Effector memory CD8-positive, alpha-beta T cell (primary cell): ENCODE results near the gene PCDHGA4.
A peak's percentile ranks its signal among the peaks of the same experiment; 100 is the strongest.

Experiments
- ATAC-seq: fragments of 150-1000 bp; cut with Tn5 transposase; replicated peaks from 2 replicates; pipeline ENCODE4 v1.10.0; 2021; ENCODE audit warnings: mild to moderate bottlenecking, moderate library complexity
- DNase-seq, 3 experiments: peaks; one replicate each; pipeline ENCODE4 v3.0.0; 2021
- H3K27ac Mint-ChIP-seq, 2 donors: one replicate each; pipeline ENCODE4 v1.8.0; 2022; ENCODE audit warnings: mild to moderate bottlenecking in 2 of 2, mixed read lengths in 2 of 2, moderate library complexity in 2 of 2
- H3K27me3 Mint-ChIP-seq, 2 donors: one replicate each; pipeline ENCODE4 v1.8.0; 2022; ENCODE audit warnings: mixed read lengths in 2 of 2
- H3K36me3 Mint-ChIP-seq: one replicate; pipeline ENCODE4 v1.8.0; 2022; ENCODE audit warnings: mild to moderate bottlenecking, moderate library complexity, mixed read lengths; ENCODE audit not compliant: insufficient read depth
- H3K4me1 Mint-ChIP-seq, 2 donors: one replicate each; pipeline ENCODE4 v1.8.0; 2022; ENCODE audit warnings: low read depth in 2 of 2, mixed read lengths in 2 of 2
- H3K4me3 Mint-ChIP-seq, 2 donors: one replicate each; pipeline ENCODE4 v1.8.0; 2022; ENCODE audit warnings: mild to moderate bottlenecking in 2 of 2, mixed read lengths in 2 of 2, moderate library complexity in 2 of 2
- H3K9me3 Mint-ChIP-seq, 2 donors: one replicate each; pipeline ENCODE4 v1.8.0; 2022; ENCODE audit warnings: mixed read lengths in 2 of 2

Gene PCDHGA4

GRCh38 chr5:141398608-141399007, 43.8 kb downstream of the PCDHGA4 start:
- DNase-seq = no peak
- no peak for ATAC-seq
- peaks cover 7% of the 10 kb centered on the region in 2 donors for H3K9me3 Mint-ChIP-seq
- H3K4me1 Mint-ChIP-seq = peaks cover 0 to 3% of the 10 kb centered on the region in 2 donors
- peaks cover 8% of the 10 kb centered on the region for H3K36me3 Mint-ChIP-seq
- H3K27me3 Mint-ChIP-seq = peaks cover 48 to 77% of the 10 kb centered on the region in 2 donors
- H3K4me3 Mint-ChIP-seq = no peak overlapping the region
- no peak overlapping the region for H3K27ac Mint-ChIP-seq

GRCh38 chr5:141399555-141400258, 44.9 kb downstream of the PCDHGA4 start:
- H3K27ac Mint-ChIP-seq = no peak overlapping the region
- peaks cover 0 to 5% of the 10 kb centered on the region in 2 donors for H3K9me3 Mint-ChIP-seq
- H3K27me3 Mint-ChIP-seq = peaks cover 50 to 77% of the 10 kb centered on the region in 2 donors
- H3K36me3 Mint-ChIP-seq = peaks cover 4% of the 10 kb centered on the region
- DNase-seq (no peak), ATAC-seq (no peak)
- H3K4me1 Mint-ChIP-seq = peaks cover 0 to 3% of the 10 kb centered on the region in 2 donors
- no peak overlapping the region for H3K4me3 Mint-ChIP-seq

GRCh38 chr5:141402553-141403243, 47.9 kb downstream of the PCDHGA4 start, which contains the start of gene PCDHGA9:
Gene PCDHGA9, plus strand, starts transcription at chr5:141402778. Its CDS starts 175 bp downstream, at chr5:141402953.
- H3K36me3 Mint-ChIP-seq = peaks cover 2% of the 10 kb centered on the region
- peaks cover 61 to 79% of the 10 kb centered on the region in 2 donors for H3K27me3 Mint-ChIP-seq
- no peak within 1 kb of the TSS for H3K27ac Mint-ChIP-seq
- ATAC-seq (no peak), DNase-seq (no peak)
- H3K9me3 Mint-ChIP-seq = peaks cover 0 to 5% of the 10 kb centered on the region in 2 donors
- peaks cover 0 to 3% of the 10 kb centered on the region in 2 donors for H3K4me1 Mint-ChIP-seq
- peak within 1 kb of the TSS; percentile 29 to 51 for H3K4me3 Mint-ChIP-seq

- peaks cover 66 to 86% of the 10 kb centered on the region in 2 donors for H3K27me3 Mint-ChIP-seq
These were observed 48.6 kb downstream of the PCDHGA4 start for GRCh38 chr5:141403387-141403786.

More at GRCh38 chr5:141403387-141403786, 48.6 kb downstream of the PCDHGA4 start:
- DNase-seq = no peak
- Mint-ChIP-seq H3K4me1 (peaks cover 0 to 3% of the 10 kb centered on the region in 2 donors), H3K27ac (no peak overlapping the region), H3K4me3 (peak overlapping the region in 1 of 2 donors; percentile 29), H3K36me3 (no peaks in the 10 kb centered on the region), H3K9me3 (peaks cover 0 to 5% of the 10 kb centered on the region in 2 donors)
- ATAC-seq = no peak
